Uterus (tissue), 4 donors: ENCODE results near the gene CDIPT. TPM values are rescaled to one million over a fixed set of nuclear protein-coding genes. Genes with fewer than 3 reads are reported as not detected.
A peak's percentile ranks its signal among the peaks of the same experiment; 100 is the strongest.

Source experiments
- DNase-seq, 2 donors: peaks; one replicate each; pipeline ENCODE4 v3.0.0-alpha.2; 2019 to 2020
- H3K27ac ChIP-seq, 2 donors: fragments of 200-600 bp; sonication (generic); 1 replicate in 1 of 2; 2 replicates in 1 of 2; pipeline ENCODE4 v1.5.1; 2016 to 2018
- H3K27me3 ChIP-seq, 2 donors: fragments of 200-600 bp; sonication (generic); one replicate each; pipeline ENCODE4 v1.5.1; 2018 to 2019; ENCODE audit warnings: control low read depth in 1 of 2
- H3K36me3 ChIP-seq, 2 donors: fragments of 200-600 bp; sonication (generic); one replicate each; pipeline ENCODE4 v1.5.1; 2019; ENCODE audit warnings: control low read depth in 1 of 2
- H3K4me1 ChIP-seq, 2 donors: fragments of 200-600 bp; sonication (generic); one replicate each; pipeline ENCODE4 v1.5.1; 2018 to 2019; ENCODE audit warnings: control low read depth in 1 of 2
- H3K4me3 ChIP-seq, 2 donors: fragments of 200-600 bp; sonication (generic); 1 replicate in 1 of 2; 2 replicates in 1 of 2; pipeline ENCODE4 v1.5.1; 2018 to 2019; ENCODE audit warnings: mild to moderate bottlenecking in 1 of 2
- H3K9me3 ChIP-seq, 2 donors: fragments of 200-600 bp; sonication (generic); one replicate each; pipeline ENCODE4 v1.5.1; 2019; ENCODE audit warnings: control low read depth in 1 of 2
- CTCF ChIP-seq, 4 experiments: fragments of 200-600 bp in 2 of 4; fragments of 450-650 bp in 2 of 4; sonication (generic) in 2 of 4; IDR thresholded peaks; one replicate each; pipeline ENCODE4 v1.5.1; 2016 to 2019; ENCODE audit warnings: antibody characterized with exemption in 4 of 4, mild to moderate bottlenecking in 2 of 4, moderate library complexity in 1 of 4
- POLR2A ChIP-seq, 2 donors: fragments of 450-650 bp; IDR thresholded peaks; one replicate each; pipeline ENCODE4 v1.6.1; 2016; ENCODE audit warnings: antibody characterized with exemption in 2 of 2, mild to moderate bottlenecking in 1 of 2, moderate library complexity in 1 of 2
- intact Hi-C: fragments of 100-400 bp; cut with DNase I; formaldehyde crosslinking; loops from one replicate; pipeline ENCODE4 v1.15.1; 2023; ENCODE audit warnings: low total_unique reads
- total RNA-seq, 4 donors: library from RNA; depleted of rRNA in 3 of 4; stranded (reverse); fragments of >200 nt in 3 of 4; gene quantifications; one replicate each; pipeline versions ENCODE4 v1.1.0 to v1.2.4, GENCODE V29; 2014 to 2023
- donor health status: DM: yes; HTN: yes; CAD: no.

Gene CDIPT
- total RNA-seq, 4 donors from 2014 or later = 35.1 to 83.7 (median 59.1) TPM

- TF ChIP-seq CTCF (IDR thresholded peaks at IDR 0.05) (no peak), POLR2A (IDR thresholded peaks at IDR 0.05) (no peak)
Observed at GRCh38 chr16:29904947-29905346, 41.9 kb upstream of the CDIPT start.

GRCh38 chr16:29903590-29903989, 40.6 kb upstream of the CDIPT start:
- intact Hi-C loops = no loop called here

More at GRCh38 chr16:29904947-29905346, 41.9 kb upstream of the CDIPT start:
- Histone ChIP-seq H3K27ac (no peak overlapping the region), H3K4me1 (no peaks in the 10 kb centered on the region), H3K27me3 (no peaks in the 10 kb centered on the region), H3K36me3 (no peaks in the 10 kb centered on the region), H3K9me3 (no peaks in the 10 kb centered on the region), H3K4me3 (no peak overlapping the region)
- DNase-seq = no peak
- intact Hi-C loops = no loop called here

GRCh38 chr16:29901607-29901945, 38.5 kb upstream of the CDIPT start:
- no peaks in the 10 kb centered on the region for H3K9me3 ChIP-seq
- no peaks in the 10 kb centered on the region for H3K4me1 ChIP-seq
- H3K36me3 ChIP-seq = no peaks in the 10 kb centered on the region
- DNase-seq = no peak
- TF ChIP-seq CTCF (IDR thresholded peaks at IDR 0.05) = no peak
- TF ChIP-seq POLR2A (IDR thresholded peaks at IDR 0.05) = no peak
- no peak overlapping the region for H3K27ac ChIP-seq
- no peak overlapping the region for H3K4me3 ChIP-seq
- no peaks in the 10 kb centered on the region for H3K27me3 ChIP-seq
- intact Hi-C loops = no loop called here

More at GRCh38 chr16:29903590-29903989, 40.6 kb upstream of the CDIPT start:
- no peaks in the 10 kb centered on the region for H3K36me3 ChIP-seq
- no peak overlapping the region for H3K27ac ChIP-seq
- H3K4me3 ChIP-seq = no peak overlapping the region
- DNase-seq = no peak
- H3K4me1 ChIP-seq = no peaks in the 10 kb centered on the region
- H3K27me3 ChIP-seq = no peaks in the 10 kb centered on the region
- H3K9me3 ChIP-seq = no peaks in the 10 kb centered on the region
- no peak for TF ChIP-seq POLR2A (IDR thresholded peaks at IDR 0.05)
- TF ChIP-seq CTCF (IDR thresholded peaks at IDR 0.05) = no peak

GRCh38 chr16:29900888-29901606, 38.0 kb upstream of the CDIPT start:
- H3K27me3 ChIP-seq = no peaks in the 10 kb centered on the region
- H3K4me3 ChIP-seq = peak overlapping the region in 1 of 2 donors; percentile 46
- intact Hi-C loops = no loop called here
- DNase-seq = no peak
- no peak overlapping the region for H3K27ac ChIP-seq
- TF ChIP-seq CTCF (IDR thresholded peaks at IDR 0.05) = no peak
- no peak for TF ChIP-seq POLR2A (IDR thresholded peaks at IDR 0.05)
- no peaks in the 10 kb centered on the region for H3K4me1 ChIP-seq
- H3K9me3 ChIP-seq = no peaks in the 10 kb centered on the region
- no peaks in the 10 kb centered on the region for H3K36me3 ChIP-seq

GRCh38 chr16:29900102-29900887, 37.3 kb upstream of the CDIPT start, which contains the start of gene ASPHD1:
Gene ASPHD1 (plus strand): TSS chr16:29900488. CDS start chr16:29900972, 484 bp downstream.
- no peak within 1 kb of the TSS for H3K27ac ChIP-seq
- H3K9me3 ChIP-seq = no peaks in the 10 kb centered on the region
- TF ChIP-seq CTCF (IDR thresholded peaks at IDR 0.05) (no peak), POLR2A (IDR thresholded peaks at IDR 0.05) (no peak)
- peak; percentile 58 to 76 for DNase-seq
- H3K27me3 ChIP-seq = no peaks in the 10 kb centered on the region
- H3K4me3 ChIP-seq = peak within 1 kb of the TSS; percentile 45 to 46
- intact Hi-C loops = no loop called here
- H3K36me3 ChIP-seq = no peaks in the 10 kb centered on the region
- no peaks in the 10 kb centered on the region for H3K4me1 ChIP-seq
